ENCODE measurements around the gene GPRC6A.
A peak's percentile ranks its signal among the peaks of the same experiment; 100 is the strongest.

The GPRC6A gene

GRCh38 chr6:116799945-116800344 is 28.9 kb downstream of the GPRC6A start (continued):
- TF ChIP-seq MEIS1 (CRISPR knock-in tag; IDR thresholded peaks at IDR 0.05; ENCODE audit: borderline replicate concordance) (no peak), ZNF280C (tag by site-specific recombination; IDR thresholded peaks at IDR 0.05) (no peak), EGR2 (tag by site-specific recombination; IDR thresholded peaks at IDR 0.05; ENCODE audit: low read depth) (no peak), ZNF140 (tag by site-specific recombination; IDR thresholded peaks at IDR 0.05) (no peak), AEBP2 (tag by site-specific recombination; IDR thresholded peaks at IDR 0.05; ENCODE audit: borderline replicate concordance) (no peak)

- Histone ChIP-seq H3K4me1 (ENCODE audit: control insufficient read depth, insufficient read depth, low read length) (no peaks in the 10 kb centered on the region), H3K9me3 (ENCODE audit: control insufficient read depth, insufficient read depth, low read depth, low read length) (no peaks in the 10 kb centered on the region), H3K36me3 (ENCODE audit: control insufficient read depth in 2 of 2, insufficient read depth in 1 of 2, low read length in 2 of 2) (no peaks in the 10 kb centered on the region), H3K4me3 (ENCODE audit: low read depth, low read length) (no peak overlapping the region), H3K27ac (ENCODE audit: extremely low read depth, low read depth, low read length) (no peak overlapping the region)
- TF ChIP-seq KLF10 (tag by site-specific recombination; IDR thresholded peaks at IDR 0.05) (no peak), ZNF426 (tag by site-specific recombination; IDR thresholded peaks at IDR 0.05) (no peak), ZNF629 (tag by site-specific recombination; IDR thresholded peaks at IDR 0.05) (no peak)
- ChIA-PET POLR2A (no interaction called here), CTCF (interaction anchor here (0.9 kb wide), 1 partner anchor 469 kb away, joined by 3 read pairs; no protein-coding TSS in a partner anchor)
Observed at GRCh38 chr6:116797585-116797984, 31.3 kb downstream of the GPRC6A start.

- H3K4me3 ChIP-seq (ENCODE audit: low read depth, low read length) = no peak overlapping the region
- ChIA-PET POLR2A (no interaction called here), CTCF (interaction anchor here (0.8 to 0.9 kb wide), 2 partner anchors 53 to 526 kb away, joined by 3 to 4 read pairs; no protein-coding TSS in a partner anchor)
- TF ChIP-seq ZNF521 (tag by site-specific recombination; IDR thresholded peaks at IDR 0.05) = no peak
- peak; percentile 93 for TF ChIP-seq PRDM1 (tag by site-specific recombination; IDR thresholded peaks at IDR 0.05)
- no peak for TF ChIP-seq ZNF398 (tag by site-specific recombination; IDR thresholded peaks at IDR 0.05)
- no peak for TF ChIP-seq ZNF24 (tag by site-specific recombination; IDR thresholded peaks at IDR 0.05)
- H3K4me1 ChIP-seq (ENCODE audit: control insufficient read depth, insufficient read depth, low read length) = no peaks in the 10 kb centered on the region
- no peaks in the 10 kb centered on the region for H3K36me3 ChIP-seq (ENCODE audit: control insufficient read depth in 2 of 2, insufficient read depth in 1 of 2, low read length in 2 of 2)
- no peaks in the 10 kb centered on the region for H3K9me3 ChIP-seq (ENCODE audit: control insufficient read depth, insufficient read depth, low read depth, low read length)
- no peak overlapping the region for H3K27ac ChIP-seq (ENCODE audit: extremely low read depth, low read depth, low read length)
Observed at GRCh38 chr6:116793224-116793623, 35.7 kb downstream of the GPRC6A start.

GRCh38 chr6:116783852-116784251 is 45.0 kb downstream of the GPRC6A start:
- H3K27ac ChIP-seq (ENCODE audit: extremely low read depth, low read depth, low read length) = no peak overlapping the region
- ChIA-PET POLR2A (no interaction called here), CTCF (interaction anchor here (0.7 to 1.1 kb wide), 2 partner anchors 64 to 492 kb away, joined by 3 to 4 read pairs; no protein-coding TSS in a partner anchor)
- TF ChIP-seq YY1 (tag by site-specific recombination; IDR thresholded peaks at IDR 0.05) (no peak), ZNF23 (tag by site-specific recombination; IDR thresholded peaks at IDR 0.05; ENCODE audit: borderline replicate concordance) (no peak)
- H3K4me1 ChIP-seq (ENCODE audit: control insufficient read depth, insufficient read depth, low read length) = no peaks in the 10 kb centered on the region
- no peak overlapping the region for H3K4me3 ChIP-seq (ENCODE audit: low read depth, low read length)
- H3K36me3 ChIP-seq (ENCODE audit: control insufficient read depth in 2 of 2, insufficient read depth in 1 of 2, low read length in 2 of 2) = no peaks in the 10 kb centered on the region
- no peaks in the 10 kb centered on the region for H3K9me3 ChIP-seq (ENCODE audit: control insufficient read depth, insufficient read depth, low read depth, low read length)

Measured in HEK293 (cell line).